ENCODE data around the gene NUP88. TPM values are rescaled to one million over a fixed set of nuclear protein-coding genes. Genes with fewer than 3 reads are reported as not detected.
A peak's percentile ranks its signal among the peaks of the same experiment; 100 is the strongest.
"Not testable (repeated sequence)": the region's sequence is repeated elsewhere in the genome, so short reads cannot be mapped to it uniquely, and the experiment has no call there.

NUP88 gene
- total RNA-seq, 2 experiments from 2014 or later, result 135 to 199 TPM

DNA sequence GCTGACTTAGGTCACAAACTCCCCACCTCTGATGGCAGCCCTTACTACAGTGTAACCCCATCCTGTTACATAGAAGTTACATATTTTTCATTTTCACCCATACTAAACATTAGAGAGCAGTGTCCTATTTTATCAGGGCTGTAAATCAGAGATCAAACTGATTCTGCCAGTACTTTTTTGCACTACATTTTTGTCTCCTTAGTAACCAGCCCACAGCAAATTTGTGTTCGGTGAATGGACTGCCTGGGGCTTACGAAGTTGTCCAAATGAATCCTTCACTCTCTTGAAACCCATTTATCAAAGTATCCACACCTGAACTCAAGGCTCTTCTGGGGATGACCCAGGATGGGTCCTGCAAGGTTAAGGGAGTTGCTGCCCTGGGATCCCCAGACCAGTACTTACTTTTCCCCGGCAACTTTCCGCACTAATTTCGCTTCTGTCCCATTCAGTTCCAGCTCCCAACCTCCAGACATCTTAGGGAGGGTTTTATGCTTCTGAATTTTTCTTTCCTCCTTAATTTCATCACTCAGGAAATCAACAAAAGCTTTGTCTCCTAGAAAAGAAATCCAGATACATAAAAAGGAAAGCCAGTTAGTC lies 18.4 kb upstream of the NUP88 start:
- Mint-ChIP-seq H3K4me1 (peaks cover 44% of the 10 kb centered on the region), H3K27ac (peak overlapping the region; percentile 92), H3K36me3 (ENCODE audit: low read depth) (peaks cover 55% of the 10 kb centered on the region), H3K9me3 (ENCODE audit: low read depth) (no peaks in the 10 kb centered on the region), H3K4me3 (peak overlapping the region; percentile 89), H3K27me3 (no peaks in the 10 kb centered on the region)
- intact Hi-C loops (cut with DNase I, micrococcal nuclease), result loop anchor here (1.0 to 5.0 kb wide), 7 partner anchors 31 to 1203 kb away; partner anchors contain the start of genes CHRNE (in 1 of the 2), DERL2 (in 1 of the 2), DHX33 (in 1 of the 2) and KIAA0753 (in 1 of the 2)
- ChIA-PET CTCF (interaction anchor here (0.6 to 2.6 kb wide), 4 partner anchors 15 to 1008 kb away, joined by 3 to 19 read pairs (median 10); partner anchors contain the start of genes NUP88 and RPAIN), POLR2A (no interaction called here)
- DNase-seq, result no peak
- ATAC-seq, result no peak

DNA sequence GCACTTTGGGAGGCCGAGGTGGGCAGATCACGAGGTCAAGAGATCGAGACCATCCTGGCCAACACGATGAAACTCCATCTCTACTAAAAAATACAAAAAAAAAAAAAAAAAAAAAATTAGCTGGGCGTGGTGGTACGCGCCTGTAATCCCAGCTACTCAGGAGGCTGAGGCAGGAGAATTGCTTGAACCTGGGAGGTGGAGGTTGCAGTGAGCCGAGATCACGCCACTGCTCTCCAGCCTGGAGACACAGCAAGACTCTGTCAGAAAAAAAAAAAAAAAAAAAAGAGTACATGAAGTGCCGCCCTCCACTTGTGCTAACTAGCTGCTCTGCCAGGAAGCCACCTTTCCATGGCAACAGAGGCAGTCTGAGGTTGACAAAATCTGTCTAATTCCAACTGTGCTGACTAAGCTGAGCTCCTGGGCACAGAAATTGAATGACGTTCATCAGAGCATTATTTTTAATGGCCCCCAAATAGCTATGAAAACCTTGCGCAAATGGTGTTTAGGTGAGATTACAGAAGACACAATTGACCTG lies 16.4 kb upstream of the NUP88 start:
- Mint-ChIP-seq H3K27ac (peak overlapping the region; percentile 86), H3K36me3 (ENCODE audit: low read depth) (peaks cover 64% of the 10 kb centered on the region), H3K4me3 (peak overlapping the region; percentile 89), H3K4me1 (peaks cover 44% of the 10 kb centered on the region)
- ChIA-PET POLR2A (interaction anchor here (0.7 to 1.8 kb wide), 5 partner anchors 10 to 33 kb away, joined by 3 to 6 read pairs (median 5); partner anchors contain the start of genes DHX33, NUP88 and RPAIN), CTCF (interaction anchor here (0.5 to 1.3 kb wide), 2 partner anchors 19 to 983 kb away, joined by 3 to 4 read pairs; no protein-coding TSS in a partner anchor)
- H3K9me3 Mint-ChIP-seq (ENCODE audit: low read depth); H3K27me3 Mint-ChIP-seq; ATAC-seq: not testable (repeated sequence)
- intact Hi-C loops (cut with DNase I, micrococcal nuclease), result loop anchor here (5.0 kb wide), 4 partner anchors 51 to 534 kb away; partner anchors contain the start of genes CHRNE (in 1 of the 2), DERL2 (in 1 of the 2), MIS12 (in 1 of the 2) and ZNF594 (in 1 of the 2)
- DNase-seq, result peak; percentile 28

DNA sequence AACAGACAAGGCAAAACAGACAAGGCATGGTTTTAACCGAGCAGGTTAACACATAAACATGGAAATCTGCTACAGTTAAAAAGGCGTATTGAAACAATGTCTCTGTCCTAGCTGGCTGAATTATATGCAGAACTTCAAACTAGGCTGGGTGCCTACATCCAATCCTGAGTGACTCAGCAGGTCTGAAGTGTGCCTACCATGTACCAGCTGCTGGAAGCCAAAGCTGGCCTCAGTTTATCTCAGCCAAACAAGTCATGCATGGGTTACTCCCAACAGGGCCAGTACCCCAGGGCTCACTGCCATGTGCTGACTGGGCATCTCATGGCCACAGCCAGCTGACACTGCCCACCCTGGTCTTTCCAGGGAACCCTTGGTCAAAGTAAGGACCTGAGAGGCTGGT lies 15.5 kb upstream of the NUP88 start:
- ATAC-seq, result no peak
- no peaks in the 10 kb centered on the region for H3K9me3 Mint-ChIP-seq (ENCODE audit: low read depth)
- no peak for DNase-seq
- peak overlapping the region; percentile 73 for H3K27ac Mint-ChIP-seq
- intact Hi-C loops (cut with DNase I, micrococcal nuclease), result loop anchor here (5.0 kb wide), 4 partner anchors 52 to 533 kb away; partner anchors contain the start of genes CHRNE (in 1 of the 2), DERL2 (in 1 of the 2), MIS12 (in 1 of the 2) and ZNF594 (in 1 of the 2)
- no peak overlapping the region for H3K4me3 Mint-ChIP-seq
- ChIA-PET CTCF (no interaction called here), POLR2A (interaction anchor here (0.6 kb wide), 1 partner anchor 654 kb away, joined by 3 read pairs; no protein-coding TSS in a partner anchor)
- H3K27me3 Mint-ChIP-seq, result no peaks in the 10 kb centered on the region
- H3K36me3 Mint-ChIP-seq (ENCODE audit: low read depth), result peaks cover 70% of the 10 kb centered on the region
- peaks cover 44% of the 10 kb centered on the region for H3K4me1 Mint-ChIP-seq

DNA sequence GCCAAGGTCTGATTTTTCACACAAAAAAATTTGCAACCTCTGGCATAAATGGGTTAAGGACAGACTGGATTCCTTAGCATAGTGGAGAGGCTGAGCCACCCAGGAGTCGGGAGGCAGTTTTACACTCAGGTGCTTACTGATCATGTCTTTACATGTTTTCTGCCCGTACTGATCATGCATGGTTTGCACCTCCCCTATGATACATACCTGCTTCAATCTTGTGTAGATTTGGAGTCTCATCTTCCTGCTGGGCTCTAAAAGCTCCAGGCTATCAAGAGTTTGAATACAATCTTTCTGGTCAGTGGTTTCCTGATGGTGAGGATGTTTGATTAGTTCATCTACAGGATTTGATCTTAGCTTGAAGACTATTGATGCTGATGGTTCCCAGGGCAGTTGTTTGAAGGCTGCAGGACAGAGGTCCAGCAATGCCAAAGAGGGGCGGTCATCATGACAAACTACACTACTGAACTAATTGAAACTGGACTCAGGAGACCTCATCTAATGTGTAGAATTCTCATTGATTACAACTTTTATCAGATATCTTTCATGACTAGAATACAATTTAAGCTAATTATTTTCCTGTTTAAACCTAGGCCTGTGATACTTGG lies 12.6 kb upstream of the NUP88 start:
- Mint-ChIP-seq H3K9me3 (ENCODE audit: low read depth) (no peaks in the 10 kb centered on the region), H3K36me3 (ENCODE audit: low read depth) (peaks cover 77% of the 10 kb centered on the region), H3K27ac (peak overlapping the region; percentile 42), H3K4me1 (peaks cover 22% of the 10 kb centered on the region), H3K27me3 (no peaks in the 10 kb centered on the region), H3K4me3 (no peak overlapping the region)
- CTCF ChIA-PET, result interaction anchor here (0.5 to 0.9 kb wide), 3 partner anchors 9 to 320 kb away, joined by 3 to 4 read pairs (median 3); no protein-coding TSS in a partner anchor
- DNase-seq (no peak), ATAC-seq (no peak)
- POLR2A ChIA-PET, result interaction anchor here (0.6 to 0.7 kb wide), 2 partner anchors 39 to 66 kb away, joined by 3 to 6 read pairs; no protein-coding TSS in a partner anchor
- intact Hi-C loops (cut with DNase I, micrococcal nuclease), result no loop called here

DNA sequence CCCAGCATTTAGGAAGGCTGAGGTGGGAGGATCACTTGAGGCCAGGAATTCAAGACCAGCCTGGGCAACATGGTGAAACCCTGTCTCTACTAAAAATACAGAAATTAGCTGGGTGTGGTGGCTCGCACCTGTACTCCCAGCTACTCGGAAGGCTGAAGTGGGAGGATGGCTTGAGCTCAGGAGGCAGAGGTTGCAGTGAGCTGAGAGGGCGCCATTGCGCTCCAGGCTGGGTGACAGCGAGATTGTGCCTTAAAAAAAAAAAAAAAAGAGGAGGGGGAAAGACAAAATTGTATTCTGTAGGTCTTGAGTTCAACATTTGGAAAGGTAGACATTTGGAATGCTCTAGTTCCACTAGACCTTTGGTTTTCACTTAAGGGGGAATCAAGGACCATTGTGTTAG lies 11.8 kb upstream of the NUP88 start:
- H3K27me3 Mint-ChIP-seq; ATAC-seq; DNase-seq; intact Hi-C loops (cut with DNase I, micrococcal nuclease); POLR2A ChIA-PET; H3K4me3 Mint-ChIP-seq; H3K9me3 Mint-ChIP-seq (ENCODE audit: low read depth): not testable (repeated sequence)
- H3K4me1 Mint-ChIP-seq, result peaks cover 14% of the 10 kb centered on the region
- H3K27ac Mint-ChIP-seq, result peak overlapping the region; percentile 35
- peaks cover 71% of the 10 kb centered on the region for H3K36me3 Mint-ChIP-seq (ENCODE audit: low read depth)
- CTCF ChIA-PET, result interaction anchor here (0.8 to 2.7 kb wide), 3 partner anchors 8 to 14 kb away, joined by 3 to 14 read pairs (median 4); partner anchors contain the start of gene C1QBP

DNA sequence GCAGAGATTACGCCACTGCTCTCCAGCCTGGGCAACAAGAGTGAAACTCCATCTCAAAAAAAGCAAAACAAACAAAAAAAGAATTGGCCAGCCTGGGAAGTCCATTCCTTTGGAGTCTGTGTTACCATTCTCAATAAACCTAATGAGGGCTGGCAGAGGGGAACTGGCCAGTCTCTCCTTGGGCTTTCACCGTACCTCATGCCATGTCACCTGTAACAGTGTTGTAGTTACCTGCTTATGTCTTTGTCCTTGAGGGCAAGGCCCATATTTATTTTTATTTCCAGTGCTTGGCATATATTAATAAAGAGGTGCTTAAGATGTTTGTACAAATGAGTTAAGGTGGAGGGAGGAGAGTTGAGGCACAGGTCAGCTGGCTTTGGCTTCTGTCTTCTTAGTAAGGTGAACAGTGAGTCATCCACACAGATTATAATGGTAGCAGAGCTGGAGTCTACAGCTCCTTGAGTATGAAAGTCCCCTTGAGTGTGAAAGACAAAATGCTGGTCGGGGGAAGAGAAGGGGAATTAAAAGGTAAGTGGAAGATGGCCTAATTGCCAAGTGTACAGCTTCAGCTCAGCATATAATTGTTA lies 11.0 kb upstream of the NUP88 start:
- Mint-ChIP-seq H3K4me3 (no peak overlapping the region), H3K36me3 (ENCODE audit: low read depth) (peaks cover 74% of the 10 kb centered on the region), H3K27me3 (no peaks in the 10 kb centered on the region), H3K9me3 (ENCODE audit: low read depth) (no peaks in the 10 kb centered on the region), H3K27ac (peak overlapping the region; percentile 28), H3K4me1 (peaks cover 9% of the 10 kb centered on the region)
- POLR2A ChIA-PET, result interaction anchor here (1.3 kb wide), 1 partner anchor 11 kb away, joined by 6 read pairs; the partner anchor contains the start of genes NUP88 and RPAIN
- no peak for ATAC-seq
- CTCF ChIA-PET, result interaction anchor here (0.8 to 2.7 kb wide), 3 partner anchors 8 to 13 kb away, joined by 3 to 14 read pairs (median 4); partner anchors contain the start of gene C1QBP
- DNase-seq, result no peak
- intact Hi-C loops (cut with DNase I, micrococcal nuclease), result no loop called here

DNA sequence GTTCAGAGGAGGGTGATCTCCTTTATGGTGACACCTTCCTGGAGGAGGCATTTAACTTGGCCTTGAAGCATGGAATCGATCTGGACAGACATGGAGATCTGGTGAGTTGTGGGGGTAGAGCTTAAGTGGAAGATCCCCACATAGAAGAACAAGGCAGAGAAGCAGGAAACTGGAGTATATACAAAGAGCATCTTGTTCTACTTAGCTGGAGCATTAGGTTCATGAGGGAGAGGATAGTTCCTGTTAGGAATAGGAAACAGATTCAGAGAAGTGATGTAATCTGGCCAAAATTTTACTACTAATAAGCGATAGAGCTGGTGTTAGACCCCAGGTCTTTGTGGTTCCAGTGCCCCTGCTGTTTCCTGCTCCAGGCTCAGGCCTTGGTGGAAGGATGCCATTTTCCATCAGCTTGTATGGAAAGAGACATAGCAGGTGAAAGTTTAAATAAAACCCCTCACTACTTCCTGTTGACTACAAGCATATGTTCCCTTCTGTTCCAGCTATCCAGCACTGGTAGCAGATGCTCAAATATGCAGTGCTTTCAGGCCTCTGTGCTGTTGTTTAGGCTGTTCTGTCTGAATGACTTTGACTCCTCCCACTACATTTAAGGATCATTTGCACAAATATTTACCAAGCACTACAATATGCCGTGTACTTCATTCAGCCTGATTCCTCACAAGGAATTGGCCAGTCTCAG lies 9.9 kb upstream of the NUP88 start:
- peaks cover 5% of the 10 kb centered on the region for H3K4me1 Mint-ChIP-seq
- no peak overlapping the region for H3K4me3 Mint-ChIP-seq
- H3K36me3 Mint-ChIP-seq (ENCODE audit: low read depth), result peaks cover 71% of the 10 kb centered on the region
- intact Hi-C loops (cut with DNase I, micrococcal nuclease), result no loop called here
- H3K27me3 Mint-ChIP-seq, result no peaks in the 10 kb centered on the region
- ATAC-seq (no peak), DNase-seq (no peak)
- no peaks in the 10 kb centered on the region for H3K9me3 Mint-ChIP-seq (ENCODE audit: low read depth)
- ChIA-PET POLR2A (interaction anchor here (1.3 kb wide), 1 partner anchor 10 kb away, joined by 6 read pairs; the partner anchor contains the start of genes NUP88 and RPAIN), CTCF (interaction anchor here (1.6 to 2.7 kb wide), 2 partner anchors 10 to 11 kb away, joined by 5 to 14 read pairs; partner anchors contain the start of gene C1QBP)
- peak overlapping the region; percentile 35 for H3K27ac Mint-ChIP-seq

DNA sequence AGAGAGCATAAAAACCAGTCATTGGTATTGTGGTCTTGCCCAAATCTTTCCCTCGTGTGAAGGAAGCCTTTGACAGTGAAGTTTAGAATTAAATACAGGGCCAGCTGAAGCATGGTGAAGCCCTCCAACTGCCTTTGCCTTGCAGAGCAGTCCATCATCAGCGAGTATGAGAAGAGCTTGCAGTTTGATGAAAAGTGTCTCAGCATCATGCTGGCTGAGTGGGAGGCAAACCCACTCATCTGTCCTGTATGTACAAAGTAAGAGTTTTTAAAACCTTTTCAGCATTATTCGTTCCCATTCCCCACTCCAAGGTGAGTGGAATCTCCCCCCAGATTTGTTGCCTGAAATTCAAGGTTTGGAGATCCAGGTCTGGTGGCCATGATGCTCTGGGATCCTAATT lies 6.4 kb upstream of the NUP88 start:
- DNase-seq (no peak), ATAC-seq (no peak)
- H3K27me3 Mint-ChIP-seq, result no peaks in the 10 kb centered on the region
- peaks cover 67% of the 10 kb centered on the region for H3K36me3 Mint-ChIP-seq (ENCODE audit: low read depth)
- ChIA-PET CTCF (no interaction called here), POLR2A (interaction anchor here (1.0 kb wide), 1 partner anchor 11 kb away, joined by 3 read pairs; no protein-coding TSS in a partner anchor)
- no peaks in the 10 kb centered on the region for H3K9me3 Mint-ChIP-seq (ENCODE audit: low read depth)
- peaks cover 25% of the 10 kb centered on the region for H3K4me1 Mint-ChIP-seq
- H3K27ac Mint-ChIP-seq, result no peak overlapping the region
- intact Hi-C loops (cut with DNase I, micrococcal nuclease), result no loop called here
- no peak overlapping the region for H3K4me3 Mint-ChIP-seq

DNA sequence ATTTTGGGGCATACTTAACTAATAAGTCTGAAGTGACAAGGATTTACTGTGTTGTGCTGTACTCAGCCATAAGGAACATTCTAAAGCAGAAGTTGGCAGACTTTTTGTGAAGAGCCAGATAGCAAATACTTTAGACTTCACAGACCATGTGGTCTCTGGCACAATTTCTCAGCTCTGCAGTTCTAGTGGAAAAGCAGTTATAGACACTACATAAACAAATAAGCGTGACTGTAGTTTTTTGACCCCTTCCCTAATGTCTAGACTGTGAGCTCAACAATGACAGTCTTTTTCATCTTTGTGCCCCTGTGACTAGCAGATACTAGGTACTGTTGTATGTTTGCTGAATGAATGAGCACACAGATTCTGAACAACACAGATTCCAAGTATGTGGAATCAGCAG lies 5.4 kb upstream of the NUP88 start:
- H3K9me3 Mint-ChIP-seq (ENCODE audit: low read depth), result no peaks in the 10 kb centered on the region
- DNase-seq, result no peak
- POLR2A ChIA-PET, result no interaction called here
- H3K36me3 Mint-ChIP-seq (ENCODE audit: low read depth), result peaks cover 60% of the 10 kb centered on the region
- CTCF ChIA-PET, result interaction anchor here (0.6 kb wide), 1 partner anchor 14 kb away, joined by 3 read pairs; the partner anchor contains the start of gene C1QBP
- H3K4me1 Mint-ChIP-seq, result peaks cover 22% of the 10 kb centered on the region
- intact Hi-C loops (cut with DNase I, micrococcal nuclease), result loop anchor here in 1 of 2 experiments (5.0 kb wide), 1 partner anchor 143 kb away; the partner anchor contains the start of gene RABEP1
- no peaks in the 10 kb centered on the region for H3K27me3 Mint-ChIP-seq
- no peak overlapping the region for H3K27ac Mint-ChIP-seq
- no peak for ATAC-seq
- H3K4me3 Mint-ChIP-seq, result no peak overlapping the region

DNA sequence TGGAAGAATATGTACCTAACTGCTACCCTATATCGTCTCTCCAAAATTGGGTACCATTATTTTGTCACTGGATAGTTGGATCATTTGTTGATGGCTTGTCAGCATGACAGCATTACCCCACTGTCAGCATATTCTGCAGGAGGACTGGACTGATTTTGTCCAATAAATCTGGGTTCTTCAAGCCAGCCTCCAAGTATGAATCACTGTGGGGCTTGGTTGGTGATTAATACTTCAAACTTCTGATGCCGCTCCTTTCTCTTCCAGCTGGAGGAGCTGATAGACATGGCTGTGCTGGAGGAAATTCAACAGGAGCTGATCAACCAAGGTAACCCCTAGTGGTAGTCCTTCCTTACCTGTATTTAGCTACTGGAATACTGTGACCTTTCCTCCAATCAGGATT lies 3.0 kb upstream of the NUP88 start:
- peaks cover 30% of the 10 kb centered on the region for H3K4me1 Mint-ChIP-seq
- CTCF ChIA-PET, result interaction anchor here (0.9 to 2.0 kb wide), 2 partner anchors 14 to 16 kb away, joined by 4 to 19 read pairs; partner anchors contain the start of gene C1QBP
- H3K9me3 Mint-ChIP-seq (ENCODE audit: low read depth), result no peaks in the 10 kb centered on the region
- intact Hi-C loops (cut with DNase I, micrococcal nuclease), result loop anchor here in 1 of 2 experiments (5.0 kb wide), 1 partner anchor 140 kb away; the partner anchor contains the start of gene RABEP1
- POLR2A ChIA-PET, result interaction anchor here (1.4 kb wide), 1 partner anchor 17 kb away, joined by 3 read pairs; the partner anchor contains the start of gene C1QBP
- no peak overlapping the region for H3K4me3 Mint-ChIP-seq
- H3K36me3 Mint-ChIP-seq (ENCODE audit: low read depth), result peaks cover 50% of the 10 kb centered on the region
- ATAC-seq, result no peak
- peak overlapping the region; percentile 1 for H3K27ac Mint-ChIP-seq
- no peaks in the 10 kb centered on the region for H3K27me3 Mint-ChIP-seq
- no peak for DNase-seq

Data from activated CD4-positive, alpha-beta T cell treated with anti-CD3 and anti-CD28 coated beads for 36 hours (primary cell).